HG03060 (cell line): Measurements from ENCODE around the gene PRKAR2A.
A peak's percentile ranks its signal among the peaks of the same experiment; 100 is the strongest.
"Not testable (repeated sequence)": the region's sequence is repeated elsewhere in the genome, so short reads cannot be mapped to it uniquely, and the experiment has no call there.

Source experiments
- ATAC-seq: cut with Tn5 transposase; IDR thresholded peaks from one replicate; pipeline ENCODE4 v1.9.1; 2021; ENCODE audit warnings: low read depth, moderate number of reproducible peaks; ENCODE audit not compliant: unreplicated experiment

PRKAR2A gene

GRCh38 chr3:48738144-48738536 is 109.5 kb downstream of the PRKAR2A start:
- no peak for ATAC-seq

- not testable (repeated sequence) for ATAC-seq
Measured at GRCh38 chr3:48735075-48735767, 112.5 kb downstream of the PRKAR2A start.

DNA sequence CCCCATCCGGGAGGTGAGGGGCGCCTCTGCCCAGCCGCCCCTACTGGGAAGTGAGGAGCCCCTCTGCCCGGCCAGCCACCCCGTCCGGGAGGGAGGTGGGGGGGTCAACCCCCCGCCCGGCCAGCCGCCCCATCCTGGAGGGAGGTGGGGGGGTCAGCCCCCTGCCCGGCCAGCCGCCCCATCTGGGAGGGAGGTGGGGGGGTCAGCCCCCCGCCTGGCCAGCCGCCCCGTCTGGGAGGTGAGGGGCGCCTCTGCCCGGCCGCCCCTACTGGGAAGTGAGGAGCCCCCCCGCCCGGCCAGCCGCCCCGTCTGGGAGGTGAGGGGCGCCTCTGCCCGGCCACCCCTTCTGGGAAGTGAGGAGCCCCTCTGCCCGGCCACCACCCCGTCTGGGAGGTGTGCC is 113.1 kb downstream of the PRKAR2A start:
- ATAC-seq, result not testable (repeated sequence)

DNA sequence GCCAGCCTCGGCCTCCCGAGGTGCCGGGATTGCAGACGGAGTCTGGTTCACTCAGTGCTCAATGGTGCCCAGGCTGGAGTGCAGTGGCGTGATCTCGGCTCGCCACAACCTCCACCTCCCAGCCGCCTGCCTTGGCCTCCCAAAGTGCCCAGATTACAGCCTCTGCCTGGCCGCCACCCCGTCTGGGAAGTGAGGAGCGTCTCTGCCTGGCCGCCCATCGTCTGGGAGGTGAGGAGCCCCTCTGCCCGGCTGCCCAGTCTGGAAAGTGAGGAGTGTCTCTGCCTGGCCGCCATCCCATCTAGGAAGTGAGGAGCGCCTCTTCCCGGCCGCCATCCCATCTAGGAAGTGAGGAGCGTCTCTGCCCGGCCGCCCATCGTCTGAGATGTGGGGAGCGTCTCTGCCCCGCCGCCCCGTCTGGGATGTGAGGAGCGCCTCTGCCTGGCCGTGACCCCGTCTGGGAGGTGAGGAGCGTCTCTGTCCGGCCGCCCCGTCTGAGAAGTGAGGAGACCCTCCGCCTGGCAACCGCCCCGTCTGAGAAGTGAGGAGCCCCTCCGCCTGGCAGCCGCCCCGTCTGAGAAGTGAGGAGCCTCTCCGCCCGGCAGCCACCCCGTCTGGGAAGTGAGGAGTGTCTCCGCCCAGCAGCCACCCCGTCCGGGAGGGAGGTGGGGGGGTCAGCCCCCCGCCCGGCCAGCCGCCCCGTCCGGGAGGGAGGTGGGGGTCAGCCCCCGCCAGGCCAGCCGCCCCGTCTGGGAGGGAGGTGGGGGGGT is 113.7 kb downstream of the PRKAR2A start:
- not testable (repeated sequence) for ATAC-seq

GRCh38 chr3:48727511-48727910 is 120.2 kb downstream of the PRKAR2A start:
- ATAC-seq, result no peak

DNA sequence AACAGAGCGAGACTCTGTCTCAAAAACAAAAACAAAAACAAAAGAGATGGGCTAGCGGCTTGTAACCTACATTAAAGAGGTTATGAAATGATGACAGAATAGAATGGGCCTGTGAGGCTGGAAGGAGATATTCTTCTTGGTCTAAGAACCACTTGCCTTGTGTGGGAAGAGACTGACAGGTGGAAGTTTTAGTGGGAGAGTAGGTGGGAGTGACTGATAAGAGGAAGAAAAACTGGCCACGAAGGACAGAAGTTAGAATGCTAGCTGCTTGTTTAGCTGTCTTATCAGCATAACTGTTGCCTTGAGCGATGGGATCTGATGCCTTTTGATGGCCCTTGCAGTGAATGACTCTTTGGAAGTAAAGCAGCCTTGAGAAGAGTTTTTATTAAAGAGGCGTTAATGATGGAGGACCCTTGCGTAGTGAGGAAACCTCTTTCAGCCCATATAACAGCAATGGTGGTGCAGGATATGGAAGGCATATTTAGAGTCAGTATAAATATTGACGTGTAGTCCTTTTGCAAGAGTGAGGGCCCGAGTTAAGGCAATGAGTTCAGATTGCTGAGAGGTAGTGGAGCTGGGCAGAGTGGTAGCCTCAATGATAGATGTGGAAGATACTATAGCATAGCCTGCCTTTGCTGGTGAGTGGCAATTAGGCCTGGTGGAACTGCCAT is 122.4 kb downstream of the PRKAR2A start:
- not testable (repeated sequence) for ATAC-seq

- no peak for ATAC-seq
Measured at GRCh38 chr3:48723725-48724124, 123.9 kb downstream of the PRKAR2A start.

DNA sequence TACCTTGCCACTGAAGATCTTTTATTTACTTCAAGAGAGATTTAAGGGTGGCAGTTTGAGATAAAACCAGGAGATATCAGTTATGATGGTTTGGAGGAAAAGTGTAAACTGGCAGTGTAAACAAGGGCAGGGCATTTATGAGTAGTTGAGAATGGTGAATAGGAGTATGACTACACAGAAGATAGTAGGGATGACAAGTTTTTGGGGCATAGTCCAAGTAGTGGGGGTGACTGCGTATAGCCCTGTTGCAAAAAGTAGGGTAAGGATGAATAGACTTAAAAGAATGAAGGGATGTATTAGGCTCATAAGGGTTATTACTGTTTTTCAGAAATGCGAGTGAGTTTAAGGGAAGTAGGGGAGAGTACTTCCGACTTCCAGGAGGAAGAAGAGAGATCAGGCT is 124.4 kb downstream of the PRKAR2A start:
- not testable (repeated sequence) for ATAC-seq

- peak; percentile 85 for ATAC-seq
Measured at GRCh38 chr3:48716982-48717746, 130.5 kb downstream of the PRKAR2A start, which contains the start of gene IP6K2. TSS of gene IP6K2 (minus strand) at chr3:48717221. CDS start at chr3:48695291, 21,930 bp downstream.

GRCh38 chr3:48716508-48716981 is 131.1 kb downstream of the PRKAR2A start:
- ATAC-seq, result no peak

DNA sequence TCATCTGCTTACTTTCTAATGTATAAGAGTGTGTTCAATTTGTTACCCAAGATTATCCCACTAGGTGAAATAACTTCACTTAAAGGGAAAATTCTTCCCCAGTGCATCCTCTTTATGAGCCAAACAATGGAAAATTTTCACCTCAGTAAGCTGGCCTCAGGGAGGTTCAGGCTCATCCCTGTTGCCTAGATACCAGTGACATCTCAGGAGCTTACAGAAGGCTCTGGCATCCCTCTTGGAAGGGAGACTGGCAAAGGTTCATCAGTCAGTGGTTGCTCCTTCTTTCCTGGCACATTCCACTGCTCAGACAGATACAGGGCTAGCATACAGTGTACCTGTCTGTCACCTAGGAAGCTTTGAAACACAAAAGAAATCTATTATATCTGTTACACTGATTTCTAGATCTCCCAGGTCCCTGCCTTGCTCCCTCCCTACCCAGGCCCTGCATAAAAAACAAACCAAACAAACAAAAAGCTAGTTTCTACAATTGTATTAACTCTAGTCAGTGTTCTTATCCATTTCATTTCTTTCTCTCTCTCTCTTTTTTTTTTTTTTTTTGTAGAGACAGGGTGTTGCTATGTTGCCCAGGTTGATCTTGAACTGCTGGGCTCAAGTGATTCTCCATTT is 132.4 kb downstream of the PRKAR2A start:
- ATAC-seq, result no peak

DNA sequence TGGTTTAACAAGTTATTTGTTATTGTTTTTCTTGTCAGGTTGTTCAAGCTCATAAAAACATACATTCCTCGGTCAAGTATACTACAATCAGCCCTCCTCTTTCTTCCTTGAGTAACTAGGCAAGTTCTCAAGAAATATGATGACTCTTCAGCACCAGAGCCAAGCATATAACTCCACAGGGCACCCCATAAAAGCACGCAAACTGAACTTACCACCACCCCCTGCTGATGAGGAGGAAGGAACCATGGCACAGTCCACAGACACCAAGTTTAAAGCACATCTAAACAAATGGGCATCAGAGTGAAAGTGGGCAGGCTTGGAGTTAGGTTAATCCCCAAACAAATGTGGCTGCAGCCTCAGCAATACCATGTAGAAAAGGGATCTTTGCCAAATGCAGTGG is 135.9 kb downstream of the PRKAR2A start:
- no peak for ATAC-seq

GRCh38 chr3:48709051-48709461 is 138.6 kb downstream of the PRKAR2A start:
- ATAC-seq, result no peak

GRCh38 chr3:48708481-48708889 is 139.2 kb downstream of the PRKAR2A start:
- ATAC-seq, result no peak

DNA sequence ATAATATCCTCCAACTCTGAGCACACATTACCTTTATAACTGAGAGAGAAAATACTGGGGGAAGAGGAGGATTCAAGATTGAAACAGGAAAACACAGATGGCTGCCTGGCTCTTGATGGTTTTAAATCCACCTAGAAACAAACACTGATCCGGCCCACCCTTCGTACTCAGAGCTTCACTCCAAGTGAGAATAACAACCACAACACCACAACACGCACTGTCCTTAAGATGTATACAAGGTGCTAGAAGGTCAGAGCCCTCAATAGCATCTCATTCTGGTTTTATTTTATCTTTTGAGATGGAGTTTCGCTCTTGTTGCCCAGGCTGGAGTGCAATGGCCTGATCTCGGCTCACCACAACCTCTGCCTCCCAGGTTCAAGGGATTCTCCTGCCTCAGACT is 140.5 kb downstream of the PRKAR2A start:
- no peak for ATAC-seq

DNA sequence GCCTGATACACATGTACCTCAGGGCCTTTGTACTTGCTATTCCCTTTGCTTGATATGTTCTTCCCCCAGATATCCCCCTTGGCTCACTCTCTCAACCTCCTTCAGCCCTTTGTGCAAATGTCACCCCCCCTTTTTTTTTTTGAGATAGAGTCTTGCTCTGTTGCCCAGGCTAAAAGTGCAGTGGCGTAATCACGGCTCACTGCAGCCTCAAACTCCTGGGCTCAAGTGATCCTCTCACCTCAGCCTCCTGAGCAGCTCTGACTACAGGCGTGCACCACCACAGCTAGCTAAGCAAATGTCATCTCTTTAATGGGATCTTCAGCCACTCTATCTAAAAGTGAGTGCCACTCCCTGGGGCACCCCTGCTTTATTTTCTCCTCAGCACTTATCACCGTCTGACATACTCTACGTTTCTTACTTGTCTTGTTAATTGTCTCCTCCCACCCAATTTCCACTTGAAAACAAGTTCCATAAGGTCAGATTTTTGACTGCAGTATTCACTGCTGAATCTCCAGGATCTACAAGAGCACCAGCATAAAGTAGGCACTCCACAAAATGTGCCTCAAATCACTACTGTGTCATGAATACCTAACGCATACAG is 145.3 kb downstream of the PRKAR2A start:
- no peak for ATAC-seq

DNA sequence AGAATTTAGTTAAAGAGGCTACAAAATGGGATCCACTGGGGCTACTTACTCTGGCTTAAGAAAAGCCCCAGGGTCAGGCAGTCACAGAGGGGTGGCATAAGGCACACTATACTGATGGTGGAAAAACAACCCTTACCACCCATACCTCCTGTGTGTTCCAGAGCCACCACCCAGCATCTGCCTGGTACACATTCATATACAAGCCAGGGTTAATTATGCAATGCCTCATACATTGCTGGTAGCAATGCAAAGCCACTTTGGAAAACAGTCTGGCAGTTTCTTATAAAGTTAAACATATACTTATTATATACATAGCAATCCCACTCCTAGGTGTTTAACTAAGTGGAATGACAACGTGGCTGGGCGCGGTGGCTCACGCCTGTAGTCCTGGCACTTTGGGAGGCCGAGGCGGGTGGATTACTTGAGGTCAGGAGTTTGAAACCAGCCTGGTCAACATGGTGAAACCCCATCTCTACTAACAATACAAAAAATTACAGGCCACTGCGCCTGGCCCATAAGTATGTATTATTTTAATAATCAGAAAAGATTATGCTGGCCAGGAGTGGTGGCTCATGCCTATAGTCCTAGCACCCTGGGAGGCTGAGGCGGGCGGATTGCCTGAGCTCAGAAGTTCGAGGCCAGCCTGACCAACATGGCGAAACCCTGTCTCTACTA is 146.8 kb downstream of the PRKAR2A start:
- ATAC-seq, result no peak

GRCh38 chr3:48698891-48699290 is 148.8 kb downstream of the PRKAR2A start:
- no peak for ATAC-seq

- no peak for ATAC-seq
Measured at GRCh38 chr3:48697952-48698351, 149.7 kb downstream of the PRKAR2A start.
